Spleen (tissue), 11 donors: Measurements from ENCODE around the gene PITPNC1. TPM values are rescaled to one million over a fixed set of nuclear protein-coding genes. Genes with fewer than 3 reads are reported as not detected.
"Not testable (repeated sequence)": the region's sequence is repeated elsewhere in the genome, so short reads cannot be mapped to it uniquely, and the experiment has no call there.

Source experiments
- DNase-seq: peaks from one replicate; pipeline ENCODE4 v3.0.0-alpha.2; 2020
- H3K27ac ChIP-seq, 8 donors: fragments of 200-600 bp; sonication (generic) in 7 of 8; 1 replicate in 4 of 8; 2 replicates in 4 of 8; pipeline versions ENCODE4 v1.5.0 to v1.8.0; 2016 to 2021; ENCODE audit warnings: inconsistent platforms in 4 of 8, mild to moderate bottlenecking in 4 of 8, moderate library complexity in 1 of 8
- H3K27me3 ChIP-seq, 7 donors: fragments of 200-600 bp; sonication (generic) in 6 of 7; replicated peaks in 1 of 7; 1 replicate in 4 of 7; 2 replicates in 3 of 7; pipeline versions ENCODE4 v1.5.0 to v1.8.0; 2016 to 2021; ENCODE audit warnings: inconsistent platforms in 3 of 7, mild to moderate bottlenecking in 1 of 7
- H3K36me3 ChIP-seq, 6 donors: fragments of 200-600 bp; sonication (generic) in 5 of 6; 1 replicate in 4 of 6; 2 replicates in 2 of 6; pipeline versions ENCODE4 v1.5.0 to v1.8.0; 2016 to 2021; ENCODE audit warnings: inconsistent platforms in 2 of 6
- H3K4me1 ChIP-seq, 6 donors: fragments of 200-600 bp; sonication (generic) in 5 of 6; 1 replicate in 3 of 6; 2 replicates in 3 of 6; pipeline versions ENCODE4 v1.5.0 to v1.8.0; 2016 to 2021; ENCODE audit warnings: inconsistent platforms in 3 of 6
- H3K4me3 ChIP-seq, 8 donors: fragments of 200-600 bp; sonication (generic) in 7 of 8; 1 replicate in 4 of 8; 2 replicates in 4 of 8; pipeline versions ENCODE4 v1.5.0 to v1.8.0; 2016 to 2021; ENCODE audit warnings: inconsistent platforms in 4 of 8, mild to moderate bottlenecking in 4 of 8, moderate library complexity in 2 of 8
- H3K9me3 ChIP-seq, 8 donors: fragments of 200-600 bp; sonication (generic) in 7 of 8; 1 replicate in 4 of 8; 2 replicates in 4 of 8; pipeline versions ENCODE4 v1.5.0 to v1.8.0; 2016 to 2021; ENCODE audit warnings: inconsistent platforms in 4 of 8
- CTCF ChIP-seq, 11 experiments: fragments of 200-600 bp in 7 of 11; fragments of 450-650 bp in 4 of 11; sonication (generic) in 4 of 11; IDR thresholded peaks in 8 of 11; conservative IDR thresholded peaks in 3 of 11; 1 replicate in 7 of 11; 2 replicates in 4 of 11; pipeline versions ENCODE4 v1.4.0 to v1.8.0; 2016 to 2021; ENCODE audit warnings: antibody characterized with exemption in 11 of 11, inconsistent platforms in 4 of 11, mild to moderate bottlenecking in 1 of 11
- POLR2A ChIP-seq, 3 donors: fragments of 450-650 bp; IDR thresholded peaks; one replicate each; pipeline ENCODE4 v1.5.1; 2017; ENCODE audit warnings: antibody characterized with exemption in 3 of 3, mild to moderate bottlenecking in 1 of 3
- POLR2AphosphoS5 ChIP-seq, 3 donors: sonication (generic); formaldehyde crosslinking; IDR thresholded peaks; one replicate each; pipeline ENCODE4 v1.5.1; 2017; ENCODE audit warnings: antibody characterized with exemption in 3 of 3
- WGBS, 5 donors: extraction: QIAGEN DNeasy Blood & Tissue Kit in 3 of 5; methylation state at CpG; one replicate each; pipeline versions ENCODE4 v1.1.5 to v1.1.7; 2013 to 2018; 5-methylcytosine and 5-hydroxymethylcytosine counted together
- intact Hi-C: fragments of 100-400 bp; cut with DNase I; formaldehyde crosslinking; loops from one replicate; pipeline ENCODE4 v1.15.0; 2023; ENCODE audit warnings: low total_unique reads
- polyA plus RNA-seq, 3 donors: library from polyadenylated mRNA; stranded (reverse); fragments of 200-250 nt; gene quantifications; one replicate each; pipeline ENCODE4 v1.2.1, GENCODE V29; 2013
- total RNA-seq, 7 donors: library from RNA; depleted of rRNA in 3 of 7; stranded (reverse); fragments of >200 nt in 3 of 7; fragmentation: NEBNext Ultra II Directional in 4 of 7; extraction: Animal tissue kit (Norgen Biotek cat#: 25700) in 4 of 7; gene quantifications; one replicate each; pipeline versions ENCODE4 v1.1.0 to v1.2.1, GENCODE V29; 2016 to 2021
- donor health status: healthy with polysubstance abuse.
- donor health status: DM: no; HTN: no; CAD: no; lungs with moderate emphysema.
- donor health status: DM: no; HTN: no; CAD: no.
- donor health status: Bipolar disorder and iron deficiency.
- donor health status: healthy.
- donor health status: DM: no; HTN: no; CAD: no.
- donor health status: DM: yes; HTN: yes; CAD: no.

PITPNC1 gene
- total and polyA plus RNA-seq, 10 donors, result 5.8 to 33.8 (median 18.8) TPM

- no peak for DNase-seq
Observed at GRCh38 chr17:67639979-67640378, 262.9 kb downstream of the PITPNC1 start.

GRCh38 chr17:67642488-67642887 is 265.4 kb downstream of the PITPNC1 start:
- Histone ChIP-seq H3K27me3 (no peaks in the 10 kb centered on the region), H3K9me3 (no peaks in the 10 kb centered on the region), H3K4me1 (no peaks in the 10 kb centered on the region), H3K27ac (no peak overlapping the region), H3K4me3 (no peak overlapping the region), H3K36me3 (peaks cover 0 to 6% (median 0%) of the 10 kb centered on the region in 6 donors)
- 94 to 98% (median 96%) methylated on average over 5 of the region's 5 CpGs for WGBS, 5 donors
- TF ChIP-seq CTCF (IDR thresholded peaks at IDR 0.05 in 8 of 11, conservative IDR thresholded peaks at IDR 0.05 in 3 of 11) (no peak), POLR2AphosphoS5 (IDR thresholded peaks at IDR 0.05) (no peak), POLR2A (IDR thresholded peaks at IDR 0.05) (no peak)
- intact Hi-C loops, result no loop called here
- no peak for DNase-seq

More at GRCh38 chr17:67639979-67640378, 262.9 kb downstream of the PITPNC1 start:
- no peak for TF ChIP-seq POLR2A (IDR thresholded peaks at IDR 0.05)
- no peak for TF ChIP-seq POLR2AphosphoS5 (IDR thresholded peaks at IDR 0.05)
- no peak for TF ChIP-seq CTCF (IDR thresholded peaks at IDR 0.05 in 8 of 11, conservative IDR thresholded peaks at IDR 0.05 in 3 of 11)
- 87 to 95% (median 95%) methylated on average over 5 to 8 of the region's 8 CpGs for WGBS, 5 donors
- intact Hi-C loops, result no loop called here
- H3K36me3 ChIP-seq, result peaks cover 0 to 26% (median 0%) of the 10 kb centered on the region in 6 donors
- no peaks in the 10 kb centered on the region for H3K9me3 ChIP-seq
- no peaks in the 10 kb centered on the region for H3K27me3 ChIP-seq
- no peak overlapping the region for H3K27ac ChIP-seq
- no peak overlapping the region for H3K4me3 ChIP-seq
- H3K4me1 ChIP-seq, result no peaks in the 10 kb centered on the region

GRCh38 chr17:67644061-67644460 is 267.0 kb downstream of the PITPNC1 start:
- 93 to 98% (median 93%) methylated on average over 5 of the region's 5 CpGs for WGBS, 5 donors
- no peak for DNase-seq
- intact Hi-C loops, result no loop called here

GRCh38 chr17:67645195-67645594 is 268.1 kb downstream of the PITPNC1 start:
- 94 to 99% (median 97%) methylated on average over 7 to 8 of the region's 8 CpGs for WGBS, 5 donors

More at GRCh38 chr17:67644061-67644460, 267.0 kb downstream of the PITPNC1 start:
- no peak for TF ChIP-seq CTCF (IDR thresholded peaks at IDR 0.05 in 8 of 11, conservative IDR thresholded peaks at IDR 0.05 in 3 of 11)
- no peak for TF ChIP-seq POLR2AphosphoS5 (IDR thresholded peaks at IDR 0.05)
- TF ChIP-seq POLR2A (IDR thresholded peaks at IDR 0.05), result no peak
- Histone ChIP-seq H3K36me3 (no peaks in the 10 kb centered on the region), H3K27me3 (no peaks in the 10 kb centered on the region), H3K4me1 (peaks cover 0 to 8% (median 0%) of the 10 kb centered on the region in 6 donors), H3K9me3 (no peaks in the 10 kb centered on the region), H3K27ac (no peak overlapping the region), H3K4me3 (no peak overlapping the region)

GRCh38 chr17:67646472-67646871 is 269.4 kb downstream of the PITPNC1 start:
- TF ChIP-seq POLR2A (IDR thresholded peaks at IDR 0.05), result no peak
- TF ChIP-seq POLR2AphosphoS5 (IDR thresholded peaks at IDR 0.05), result no peak
- TF ChIP-seq CTCF (IDR thresholded peaks at IDR 0.05 in 8 of 11, conservative IDR thresholded peaks at IDR 0.05 in 3 of 11), result no peak
- Histone ChIP-seq H3K27me3 (no peaks in the 10 kb centered on the region), H3K36me3 (no peaks in the 10 kb centered on the region), H3K4me3 (no peak overlapping the region), H3K4me1 (peaks cover 0 to 15% (median 0%) of the 10 kb centered on the region in 6 donors), H3K9me3 (no peaks in the 10 kb centered on the region), H3K27ac (no peak overlapping the region)
- intact Hi-C loops, result no loop called here
- 89 to 99% (median 92%) methylated on average over 6 of the region's 6 CpGs for WGBS, 5 donors
- no peak for DNase-seq

More at GRCh38 chr17:67645195-67645594, 268.1 kb downstream of the PITPNC1 start:
- H3K27me3 ChIP-seq, H3K36me3 ChIP-seq, H3K27ac ChIP-seq, H3K9me3 ChIP-seq, H3K4me3 ChIP-seq, DNase-seq, intact Hi-C loops: not testable (repeated sequence)
- peaks cover 0 to 15% (median 0%) of the 10 kb centered on the region in 6 donors for H3K4me1 ChIP-seq
